T-cell (primary cell): ENCODE measurements around the gene GGA3. TPM values are rescaled to one million over a fixed set of nuclear protein-coding genes. Genes with fewer than 3 reads are reported as not detected.

Experiments
- ATAC-seq, 4 experiments: fragments of 200-7000 bp in 3 of 4; fragments of 150-1000 bp in 1 of 4; cut with Tn5 transposase; replicated peaks in 1 of 4; 1 replicate in 3 of 4; 2 replicates in 1 of 4; pipeline ENCODE4 v1.10.0; 2021; ENCODE audit warnings: moderate library complexity in 3 of 4, mild to moderate bottlenecking in 2 of 4, moderate number of reproducible peaks in 1 of 4
- CTCF ChIA-PET, 2 donors: fragments of 300-600 bp; sonication (Branson Sonifier 250); formaldehyde crosslinking; loops; one replicate each; lab custom pipeline; 2022; ENCODE audit warnings: antibody characterized with exemption in 2 of 2; lab: Charles Lee
- POLR2A ChIA-PET, 2 donors: fragments of 300-600 bp; sonication (Branson Sonifier 250); formaldehyde crosslinking; loops; one replicate each; lab custom pipeline; 2022; ENCODE audit warnings: antibody characterized with exemption in 2 of 2; lab: Charles Lee
- DNase-seq, 35 experiments: peaks; one replicate each; pipeline versions ENCODE4 v3.0.0 to v3.0.0-alpha.2; 2013 to 2023
- H3K27ac ChIP-seq: one replicate; pipeline ENCODE4 v1.5.1; 2013; ENCODE audit warnings: low read length
- H3K27me3 ChIP-seq, 2 experiments: replicated peaks in 1 of 2; 1 replicate in 1 of 2; 2 replicates in 1 of 2; pipeline versions ENCODE4 v1.6.1 to v1.7.0; 2013; ENCODE audit warnings: low read length in 1 of 2, mixed read lengths in 1 of 2; ENCODE audit not compliant: control insufficient read depth in 2 of 2, insufficient read depth in 2 of 2; ENCODE audit errors: extremely low read depth in 1 of 2
- H3K36me3 ChIP-seq, 2 donors: 1 replicate in 1 of 2; 2 replicates in 1 of 2; pipeline versions ENCODE4 v1.6.1 to v1.7.0; 2013; ENCODE audit warnings: low read length in 1 of 2; ENCODE audit not compliant: control insufficient read depth in 2 of 2, insufficient read depth in 1 of 2; ENCODE audit errors: extremely low read depth in 1 of 2
- H3K4me1 ChIP-seq, 2 experiments: 1 replicate in 1 of 2; 2 replicates in 1 of 2; pipeline versions ENCODE4 v1.6.1 to v1.7.0; 2013; ENCODE audit warnings: low read length in 2 of 2, mixed read lengths in 1 of 2; ENCODE audit not compliant: insufficient read depth in 2 of 2, control insufficient read depth in 1 of 2; ENCODE audit errors: extremely low read depth in 1 of 2
- H3K4me3 ChIP-seq, 2 donors: 1 replicate in 1 of 2; 2 replicates in 1 of 2; pipeline versions ENCODE4 v1.5.1 to v1.7.0; 2013; ENCODE audit warnings: mild to moderate bottlenecking in 2 of 2, low read length in 1 of 2, moderate library complexity in 1 of 2; ENCODE audit not compliant: control insufficient read depth in 1 of 2; ENCODE audit errors: extremely low read depth in 1 of 2
- H3K9me3 ChIP-seq: 2 replicates; pipeline ENCODE4 v1.7.0; 2013
- H3K27ac Mint-ChIP-seq, 2 donors: one replicate each; pipeline ENCODE4 v1.8.0; 2020 to 2021; ENCODE audit warnings: mild to moderate bottlenecking in 2 of 2, mixed read lengths in 2 of 2
- H3K27me3 Mint-ChIP-seq, 2 donors: one replicate each; pipeline ENCODE4 v1.8.0; 2021 to 2022; ENCODE audit warnings: mixed read lengths in 2 of 2
- H3K36me3 Mint-ChIP-seq: one replicate; pipeline ENCODE4 v1.8.0; 2021; ENCODE audit warnings: mixed read lengths
- H3K4me1 Mint-ChIP-seq, 3 donors: one replicate each; pipeline ENCODE4 v1.8.0; 2020 to 2022; ENCODE audit warnings: mixed read lengths in 3 of 3, mild to moderate bottlenecking in 1 of 3
- H3K4me3 Mint-ChIP-seq, 3 donors: one replicate each; pipeline ENCODE4 v1.8.0; 2020 to 2022; ENCODE audit warnings: mild to moderate bottlenecking in 3 of 3, mixed read lengths in 3 of 3, moderate library complexity in 3 of 3
- H3K9me3 Mint-ChIP-seq, 3 donors: one replicate each; pipeline ENCODE4 v1.8.0; 2020 to 2022; ENCODE audit warnings: mixed read lengths in 3 of 3
- WGBS: methylation state at CpG from one replicate; pipeline ENCODE4 v1.1.5; 2013; ENCODE audit warnings: missing lambda C conversion rate; ENCODE audit not compliant: insufficient coverage; 5-methylcytosine and 5-hydroxymethylcytosine counted together
- total RNA-seq, 35 experiments: library from RNA in 6 of 35; stranded (reverse) in 6 of 35; fragments of 120-200 nt in 1 of 35; gene quantifications; one replicate each; pipeline versions ENCODE4 v1.2.1 to v1.2.4 and lab custom pipeline; 2013 to 2026

Gene GGA3
- total RNA-seq, 5 donors from 2014 or later (not counting 1 experiment from before 2014, with no cell fraction given) = 78.1 to 118 (median 102) TPM

- Mint-ChIP-seq H3K36me3 (peaks cover 43% of the 10 kb centered on the region), H3K27ac (no peak overlapping the region), H3K4me1 (no peaks in the 10 kb centered on the region), H3K27me3 (no peaks in the 10 kb centered on the region), H3K4me3 (no peak overlapping the region), H3K9me3 (no peaks in the 10 kb centered on the region)
- H3K4me3 ChIP-seq = no peak overlapping the region
- 100% methylated on average over 4 of the region's 8 CpGs for WGBS
- DNase-seq = no peak
- H3K27ac ChIP-seq = no peak overlapping the region
- ChIA-PET POLR2A (no interaction called here), CTCF (interaction anchor here (0.6 to 1.2 kb wide), 3 partner anchors 11 to 168 kb away, joined by 3 to 8 read pairs (median 5); no protein-coding TSS in a partner anchor)
- peaks cover 19 to 71% of the 10 kb centered on the region in 2 donors for H3K36me3 ChIP-seq
- no peaks in the 10 kb centered on the region for H3K9me3 ChIP-seq
- no peaks in the 10 kb centered on the region for H3K27me3 ChIP-seq
- ATAC-seq = no peak
- H3K4me1 ChIP-seq = no peaks in the 10 kb centered on the region
Measured at GRCh38 chr17:75231071-75231470, 30.3 kb downstream of the GGA3 start.

GRCh38 chr17:75228847-75229246, 32.6 kb downstream of the GGA3 start:
- ChIA-PET POLR2A (interaction anchor here (0.6 kb wide), 2 partner anchors 8 to 156 kb away, joined by 5 to 6 read pairs; no protein-coding TSS in a partner anchor), CTCF (no interaction called here)
- Mint-ChIP-seq H3K36me3 (peaks cover 42% of the 10 kb centered on the region), H3K4me3 (no peak overlapping the region), H3K27me3 (no peaks in the 10 kb centered on the region), H3K27ac (no peak overlapping the region), H3K4me1 (no peaks in the 10 kb centered on the region), H3K9me3 (no peaks in the 10 kb centered on the region)
- Histone ChIP-seq H3K27me3 (no peaks in the 10 kb centered on the region), H3K27ac (no peak overlapping the region), H3K4me1 (no peaks in the 10 kb centered on the region), H3K9me3 (no peaks in the 10 kb centered on the region), H3K36me3 (peaks cover 21 to 73% of the 10 kb centered on the region in 2 donors), H3K4me3 (no peak overlapping the region)
- whole genome bisulfite sequencing = 98% methylated on average over 4 of the region's 4 CpGs
- ATAC-seq (no peak), DNase-seq (no peak)

- H3K9me3 ChIP-seq = no peaks in the 10 kb centered on the region
- Mint-ChIP-seq H3K36me3 (peaks cover 42% of the 10 kb centered on the region), H3K4me1 (no peaks in the 10 kb centered on the region), H3K27me3 (no peaks in the 10 kb centered on the region), H3K4me3 (no peak overlapping the region), H3K9me3 (no peaks in the 10 kb centered on the region), H3K27ac (no peak overlapping the region)
- no peaks in the 10 kb centered on the region for H3K4me1 ChIP-seq
- peaks cover 21 to 73% of the 10 kb centered on the region in 2 donors for H3K36me3 ChIP-seq
- DNase-seq = no peak
- POLR2A ChIA-PET = interaction anchor here in 1 of 2 donors (0.6 kb wide), 1 partner anchor 155 kb away, joined by 5 read pairs; no protein-coding TSS in a partner anchor
- H3K4me3 ChIP-seq = no peak overlapping the region
- 100% methylated on average over 1 of the region's 2 CpGs for WGBS
- no peaks in the 10 kb centered on the region for H3K27me3 ChIP-seq
- ATAC-seq = no peak
- no peak overlapping the region for H3K27ac ChIP-seq
- CTCF ChIA-PET = no interaction called here
Measured at GRCh38 chr17:75228305-75228704, 33.1 kb downstream of the GGA3 start.

GRCh38 chr17:75227729-75228128, 33.7 kb downstream of the GGA3 start:
- no peaks in the 10 kb centered on the region for H3K4me1 ChIP-seq
- POLR2A ChIA-PET = interaction anchor here in 1 of 2 donors (0.7 kb wide), 1 partner anchor 227 kb away, joined by 11 read pairs; no protein-coding TSS in a partner anchor
- Mint-ChIP-seq H3K4me1 (no peaks in the 10 kb centered on the region), H3K9me3 (no peaks in the 10 kb centered on the region), H3K4me3 (no peak overlapping the region), H3K27me3 (no peaks in the 10 kb centered on the region), H3K36me3 (peaks cover 42% of the 10 kb centered on the region), H3K27ac (no peak overlapping the region)
- no peaks in the 10 kb centered on the region for H3K27me3 ChIP-seq
- H3K9me3 ChIP-seq = no peaks in the 10 kb centered on the region
- ATAC-seq = no peak
- 94% methylated on average over 2 of the region's 5 CpGs for WGBS
- CTCF ChIA-PET = no interaction called here
- no peak overlapping the region for H3K4me3 ChIP-seq
- no peak overlapping the region for H3K27ac ChIP-seq
- H3K36me3 ChIP-seq = peaks cover 17 to 67% of the 10 kb centered on the region in 2 donors
- DNase-seq = no peak

GRCh38 chr17:75225016-75225415, 36.4 kb downstream of the GGA3 start:
- Histone ChIP-seq H3K27ac (no peak overlapping the region), H3K4me1 (no peaks in the 10 kb centered on the region), H3K4me3 (no peak overlapping the region), H3K27me3 (no peaks in the 10 kb centered on the region), H3K36me3 (peaks cover 10 to 54% of the 10 kb centered on the region in 2 donors), H3K9me3 (no peaks in the 10 kb centered on the region)
- ATAC-seq = no peak
- ChIA-PET CTCF (interaction anchor here (0.6 kb wide), 2 partner anchors 24 to 383 kb away, joined by 3 to 4 read pairs; no protein-coding TSS in a partner anchor), POLR2A (no interaction called here)
- H3K4me3 Mint-ChIP-seq = no peak overlapping the region
- 88% methylated on average over 11 of the region's 14 CpGs for WGBS
- no peak for DNase-seq
- H3K9me3 Mint-ChIP-seq = no peaks in the 10 kb centered on the region
- H3K4me1 Mint-ChIP-seq = peaks cover 0 to 3% (median 0%) of the 10 kb centered on the region in 3 donors
- no peaks in the 10 kb centered on the region for H3K27me3 Mint-ChIP-seq
- no peak overlapping the region for H3K27ac Mint-ChIP-seq
- H3K36me3 Mint-ChIP-seq = peaks cover 31% of the 10 kb centered on the region

GRCh38 chr17:75219815-75220214, 41.6 kb downstream of the GGA3 start:
- no peaks in the 10 kb centered on the region for H3K27me3 ChIP-seq
- no peaks in the 10 kb centered on the region for H3K9me3 Mint-ChIP-seq
- peaks cover 10 to 63% of the 10 kb centered on the region in 2 donors for H3K36me3 ChIP-seq
- peak overlapping the region in 1 of 2 donors; percentile 44 for H3K27ac Mint-ChIP-seq
- no peak overlapping the region for H3K4me3 ChIP-seq
- H3K4me1 ChIP-seq = no peaks in the 10 kb centered on the region
- 100% methylated on average over 1 of the region's 3 CpGs for WGBS
- DNase-seq = no peak
- H3K4me1 Mint-ChIP-seq = peaks cover 0 to 6% (median 0%) of the 10 kb centered on the region in 3 donors
- no peaks in the 10 kb centered on the region for H3K9me3 ChIP-seq
- POLR2A ChIA-PET = no interaction called here
- CTCF ChIA-PET = no interaction called here
- no peak overlapping the region for H3K4me3 Mint-ChIP-seq
- H3K36me3 Mint-ChIP-seq = peaks cover 37% of the 10 kb centered on the region
- ATAC-seq = no peak
- H3K27ac ChIP-seq = no peak overlapping the region
- no peaks in the 10 kb centered on the region for H3K27me3 Mint-ChIP-seq
